Liver (tissue), 3 donors: ENCODE data around the gene BLID.

Experiments
- ATF3 ChIP-seq: IDR thresholded peaks from 2 replicates; pipeline ENCODE4 v1.6.1; 2016; ENCODE audit warnings: antibody characterized with exemption
- CTCF ChIP-seq: fragments of 150-350 bp; IDR thresholded peaks from 2 replicates; pipeline ENCODE4 v1.5.1; 2017; ENCODE audit warnings: improper control_type of control experiment, low read depth, low read length; ENCODE audit not compliant: missing input control
- EGR1 ChIP-seq, 2 donors: IDR thresholded peaks; 2 replicates each; pipeline ENCODE4 v1.6.1; 2016 to 2018; ENCODE audit warnings: antibody characterized with exemption in 2 of 2, low read depth in 2 of 2
- GABPA ChIP-seq, 2 donors: IDR thresholded peaks in 1 of 2; conservative IDR thresholded peaks in 1 of 2; 2 replicates each; pipeline ENCODE4 v1.6.1; 2016; ENCODE audit warnings: antibody characterized with exemption in 2 of 2, mild to moderate bottlenecking in 1 of 2, moderate library complexity in 1 of 2
- HNF4A ChIP-seq, 2 donors: conservative IDR thresholded peaks; 2 replicates each; pipeline ENCODE4 v1.6.1; 2016; ENCODE audit warnings: antibody characterized with exemption in 2 of 2, mild to moderate bottlenecking in 2 of 2
- JUND ChIP-seq, 2 donors: IDR thresholded peaks; 2 replicates each; pipeline ENCODE4 v1.6.1; 2016; ENCODE audit warnings: antibody characterized with exemption in 2 of 2
- MAX ChIP-seq: IDR thresholded peaks from 2 replicates; pipeline ENCODE4 v1.6.1; 2016; ENCODE audit warnings: antibody characterized with exemption
- NR2F2 ChIP-seq: IDR thresholded peaks from 2 replicates; pipeline ENCODE4 v1.6.1; 2016; ENCODE audit warnings: antibody characterized with exemption
- RAD21 ChIP-seq, 2 donors: IDR thresholded peaks; 2 replicates each; pipeline ENCODE4 v1.6.1; 2016; ENCODE audit warnings: antibody characterized with exemption in 2 of 2, mild to moderate bottlenecking in 2 of 2
- REST ChIP-seq: IDR thresholded peaks from 2 replicates; pipeline ENCODE4 v1.6.1; 2016; ENCODE audit warnings: antibody characterized with exemption, mild to moderate bottlenecking
- RXRA ChIP-seq, 2 donors: IDR thresholded peaks; 2 replicates each; pipeline ENCODE4 v1.6.1; 2017 to 2018; ENCODE audit warnings: antibody characterized with exemption in 2 of 2, mild to moderate bottlenecking in 1 of 2
- SP1 ChIP-seq: IDR thresholded peaks from 2 replicates; pipeline ENCODE4 v1.6.1; 2018; ENCODE audit warnings: antibody characterized with exemption, mild to moderate bottlenecking
- TAF1 ChIP-seq: conservative IDR thresholded peaks from 2 replicates; pipeline ENCODE4 v1.6.1; 2016; ENCODE audit warnings: antibody characterized with exemption, mild to moderate bottlenecking
- YY1 ChIP-seq: IDR thresholded peaks from 2 replicates; pipeline ENCODE4 v1.6.1; 2016; ENCODE audit warnings: antibody characterized with exemption, mild to moderate bottlenecking
- donor health status: healthy.
- donor health status: healthy.

- no peak for TF ChIP-seq SP1
- TF ChIP-seq GABPA (IDR thresholded peaks at IDR 0.05 in 1 of 2, conservative IDR thresholded peaks at IDR 0.05 in 1 of 2): no peak
- no peak for TF ChIP-seq CTCF
- TF ChIP-seq RAD21 (IDR thresholded peaks at IDR 0.05): no peak
- TF ChIP-seq JUND (IDR thresholded peaks at IDR 0.05): no peak
- TF ChIP-seq YY1: no peak
- no peak for TF ChIP-seq NR2F2
- TF ChIP-seq REST: no peak
- no peak for TF ChIP-seq HNF4A (conservative IDR thresholded peaks at IDR 0.05)
- TF ChIP-seq RXRA (IDR thresholded peaks at IDR 0.05): no peak
- no peak for TF ChIP-seq TAF1
- TF ChIP-seq ATF3: no peak
- TF ChIP-seq EGR1 (IDR thresholded peaks at IDR 0.05; ENCODE audit: low read depth in 2 of 2): no peak
- no peak for TF ChIP-seq MAX
These were observed 40.9 kb upstream of the BLID start for GRCh38 chr11:122156940-122157382.
